Head of caudate nucleus (tissue), 42 donors: Measurements from ENCODE around the gene GLTP.

Experiments
- DNase-seq, 42 donors: peaks; one replicate each; pipeline versions ENCODE4 v3.0.0 to v3.0.0-alpha.2; 2020 to 2021; ENCODE audit warnings: mixed read lengths in 7 of 42
- intact Hi-C: fragments of 100-400 bp; cut with DNase I; formaldehyde crosslinking; loops from one replicate; pipeline ENCODE4 v1.15.0; 2022

GLTP gene

GRCh38 chr12:109830718-109831117 is 49.6 kb downstream of the GLTP start:
- intact Hi-C loops: no loop called here
- DNase-seq: no peak

DNA sequence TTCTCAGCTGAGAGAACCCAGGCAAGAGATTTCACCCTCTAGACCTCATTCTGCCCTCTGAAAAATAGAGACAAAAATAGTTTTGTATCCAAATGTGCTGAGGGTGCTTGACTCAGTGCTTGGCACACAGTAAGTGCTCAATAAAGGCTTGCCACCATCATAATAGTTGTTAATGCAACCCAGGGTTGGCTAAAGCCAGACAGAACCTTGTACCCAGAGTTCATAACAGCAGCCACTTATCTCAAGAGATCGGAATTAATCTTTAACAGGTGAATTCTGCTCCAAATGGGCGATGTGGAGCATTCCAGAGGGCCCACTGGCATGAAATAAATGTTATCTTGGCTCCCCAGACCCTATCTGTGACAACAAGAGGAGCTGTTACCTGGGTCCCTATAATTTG is 50.1 kb downstream of the GLTP start:
- no peak for DNase-seq
- intact Hi-C loops: no loop called here

DNA sequence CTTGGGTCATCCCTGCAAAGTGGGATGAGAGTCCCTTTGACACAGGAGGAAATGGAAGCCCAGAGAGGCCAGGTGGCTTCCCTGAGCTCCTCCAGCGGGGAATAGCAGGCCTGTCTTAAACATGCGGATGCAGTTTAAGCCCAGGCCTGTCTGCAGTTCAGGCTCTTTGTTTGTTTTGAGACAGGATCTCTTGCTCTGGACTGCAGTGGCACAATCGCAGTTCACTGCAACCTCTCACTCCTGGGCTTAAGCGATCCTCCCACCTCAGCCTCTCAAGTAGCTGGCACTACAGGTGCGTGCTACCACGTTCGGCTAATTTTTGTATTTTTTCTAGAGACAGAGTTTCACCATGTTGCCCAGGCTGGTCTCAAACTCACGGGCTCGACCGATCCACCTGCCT is 50.7 kb downstream of the GLTP start:
- intact Hi-C loops: no loop called here
- DNase-seq: no peak

GRCh38 chr12:109828754-109829511 is 51.4 kb downstream of the GLTP start:
- intact Hi-C loops: no loop called here
- no peak for DNase-seq

GRCh38 chr12:109827566-109828550 is 52.5 kb downstream of the GLTP start:
- intact Hi-C loops: no loop called here
- DNase-seq: peak in 38 of 42 donors; percentile 10 to 76 (median 41)

DNA sequence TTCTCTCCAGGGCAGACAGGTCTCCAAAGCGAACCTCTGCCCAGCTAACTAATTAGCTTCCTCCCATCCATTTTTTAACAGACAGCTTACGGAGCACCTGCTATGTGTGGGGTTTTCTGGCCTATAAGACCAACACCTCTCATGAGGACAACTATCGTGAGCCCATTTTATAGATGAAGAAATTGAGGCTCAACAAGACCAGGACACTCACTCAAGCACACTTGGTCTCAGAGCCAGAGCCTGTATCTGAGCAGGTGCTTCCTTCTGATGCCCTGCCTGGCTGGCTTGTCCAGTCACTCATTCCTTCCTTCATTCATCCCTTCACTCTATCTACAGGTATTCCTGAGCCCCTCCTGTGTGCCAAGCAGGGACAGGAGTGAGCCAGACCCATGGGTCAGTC is 53.3 kb downstream of the GLTP start:
- intact Hi-C loops: no loop called here
- DNase-seq: no peak

DNA sequence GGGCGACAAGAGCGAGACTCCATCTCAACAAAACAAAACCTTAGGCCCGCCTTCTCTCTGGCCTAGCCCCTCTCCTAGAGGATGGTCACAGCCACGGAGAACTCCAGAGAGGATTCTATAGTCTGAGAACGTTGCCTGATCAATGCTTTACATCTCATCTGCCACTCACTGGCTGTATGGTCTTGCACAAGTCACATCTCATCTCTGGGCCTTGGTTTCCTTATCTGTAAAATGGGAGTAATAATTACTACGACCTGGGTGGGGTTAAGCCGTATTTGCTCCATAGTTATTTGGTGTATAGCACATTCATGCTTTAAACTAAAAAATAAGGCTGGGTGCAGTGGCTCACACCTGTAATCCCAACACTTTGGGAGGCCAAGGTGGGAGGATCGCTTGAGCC is 55.6 kb downstream of the GLTP start:
- no peak for DNase-seq
- intact Hi-C loops: no loop called here

DNA sequence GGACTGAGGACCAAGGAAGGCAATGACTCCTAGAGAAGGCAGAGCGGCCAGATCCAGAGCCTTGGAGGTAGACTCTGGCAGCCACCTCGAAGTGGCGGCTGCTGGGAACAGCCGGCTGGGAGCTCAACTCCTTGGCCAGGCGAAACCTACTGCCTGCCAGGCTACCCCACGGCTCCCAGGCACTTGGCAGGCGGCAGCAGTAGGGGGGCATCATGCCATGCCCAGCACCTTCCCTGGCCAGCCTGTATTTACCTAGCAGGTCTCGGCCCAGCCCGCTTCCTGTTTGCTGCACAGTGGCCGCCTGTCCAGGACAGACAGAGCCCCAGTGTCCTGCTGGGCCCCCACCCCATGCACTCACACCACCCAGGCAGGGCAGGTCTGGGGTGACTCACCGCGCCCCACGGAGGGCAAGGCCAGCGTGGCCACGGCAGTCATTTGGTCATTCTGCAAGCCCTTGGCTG is 57.4 kb downstream of the GLTP start:
- peak in 18 of 42 donors; percentile 8 to 46 (median 21) for DNase-seq

DNA sequence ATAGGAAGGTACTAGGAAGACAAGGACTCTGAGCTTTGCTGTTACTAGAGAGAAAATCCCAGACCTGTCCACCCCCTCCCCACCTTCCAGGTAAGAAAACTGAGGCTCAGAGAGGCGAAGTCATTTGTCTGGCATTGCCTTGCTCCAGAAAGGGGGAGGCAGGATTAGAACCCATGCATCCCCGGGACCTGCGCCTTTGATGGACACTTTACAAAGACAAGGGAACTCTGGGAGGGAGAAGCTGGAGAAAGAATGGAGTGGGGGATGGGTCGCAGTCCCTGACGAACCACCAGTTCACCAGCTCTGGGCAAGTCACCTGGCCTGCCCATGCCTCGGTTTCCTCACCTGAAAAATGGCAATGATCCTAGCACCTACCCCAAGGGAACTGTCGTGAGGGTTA is 57.9 kb downstream of the GLTP start:
- DNase-seq: no peak
- intact Hi-C loops: no loop called here

More for the DNA sequence above, 57.4 kb downstream of the GLTP start:
- intact Hi-C loops: no loop called here

GRCh38 chr12:109821968-109822367 is 58.4 kb downstream of the GLTP start:
- intact Hi-C loops: no loop called here
- no peak for DNase-seq

DNA sequence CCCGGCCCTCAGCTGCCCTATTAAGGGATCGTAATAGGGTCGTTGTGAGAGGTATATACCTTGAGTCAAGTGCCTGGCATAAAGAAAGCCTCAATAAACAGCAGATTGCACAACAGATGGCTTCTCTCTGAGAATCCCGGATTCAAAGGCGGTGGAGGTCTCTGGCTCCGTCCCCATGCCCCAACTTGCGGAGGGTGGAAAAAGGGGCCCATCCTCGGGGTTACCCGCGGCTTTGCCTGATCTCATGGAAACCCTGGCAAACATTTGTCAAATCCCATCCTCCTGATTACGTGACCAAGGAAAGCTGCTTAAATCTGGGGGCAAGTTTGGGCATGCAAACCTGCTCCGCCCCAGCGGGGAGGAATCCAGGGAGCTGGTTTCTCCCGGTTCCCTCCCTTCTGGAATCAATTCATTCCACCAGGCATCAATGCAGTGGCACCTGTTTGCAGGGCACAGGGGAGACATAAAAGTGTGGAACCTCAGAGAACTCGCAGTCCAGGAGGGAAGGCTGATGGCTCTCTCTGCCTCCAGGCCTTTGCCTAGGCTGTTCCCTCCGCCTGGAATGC is 59.4 kb downstream of the GLTP start:
- DNase-seq: no peak
- intact Hi-C loops: no loop called here

DNA sequence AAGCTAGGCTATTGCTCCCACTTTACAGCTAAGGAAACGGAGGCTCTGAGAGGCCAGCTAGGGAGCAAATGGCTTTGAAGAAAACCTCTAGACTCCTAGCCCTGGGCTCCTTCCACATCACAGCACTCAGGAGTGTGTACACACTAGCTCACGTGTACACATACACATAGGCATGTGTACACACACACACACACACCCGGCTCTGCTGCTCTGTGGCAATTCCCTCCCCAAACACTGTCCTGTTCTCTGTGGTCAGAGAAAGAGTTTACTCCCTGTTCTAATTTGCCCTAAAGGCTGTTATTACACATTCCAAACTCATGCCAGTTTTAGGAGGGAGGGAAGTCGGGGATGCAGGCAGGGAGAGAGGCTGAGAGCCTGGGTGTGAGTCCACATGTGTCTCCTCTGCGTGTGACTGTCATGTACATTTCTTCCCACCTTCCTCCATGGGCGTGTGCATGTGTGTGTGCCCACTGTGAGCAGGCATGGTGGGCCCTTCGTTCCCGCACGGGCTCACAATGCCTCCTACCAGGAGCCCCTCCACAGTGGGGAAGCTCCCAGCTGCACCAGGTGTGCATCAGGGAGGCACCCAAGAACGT is 61.3 kb downstream of the GLTP start:
- no peak for DNase-seq
- intact Hi-C loops: no loop called here

- intact Hi-C loops: no loop called here
Observed at GRCh38 chr12:109818253-109818652, 62.1 kb downstream of the GLTP start.

GRCh38 chr12:109817627-109818231 is 62.6 kb downstream of the GLTP start:
- intact Hi-C loops: no loop called here
- DNase-seq: no peak

More at GRCh38 chr12:109818253-109818652, 62.1 kb downstream of the GLTP start:
- no peak for DNase-seq

DNA sequence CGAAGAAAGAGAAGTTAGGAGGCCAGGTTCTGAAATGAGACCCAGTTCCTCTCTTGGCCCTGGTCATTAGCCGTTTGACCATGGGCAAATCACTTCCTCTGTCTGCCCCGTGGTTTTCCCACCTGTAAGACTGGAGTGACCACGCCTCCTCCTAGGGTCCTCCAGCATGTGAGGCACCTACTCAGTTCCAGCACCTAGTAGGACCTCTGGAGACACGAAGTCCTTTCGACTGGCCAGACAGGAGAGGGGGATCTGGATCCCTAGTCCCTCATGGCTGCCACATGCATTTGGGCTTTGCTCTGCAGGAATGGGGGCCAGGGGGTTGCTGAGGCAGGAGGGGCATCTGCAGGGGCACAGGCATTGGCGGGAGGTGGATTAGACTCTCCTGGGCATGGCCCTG is 63.5 kb downstream of the GLTP start:
- intact Hi-C loops: no loop called here
- DNase-seq: no peak

GRCh38 chr12:109815757-109816617 is 64.4 kb downstream of the GLTP start:
- no peak for DNase-seq
- intact Hi-C loops: no loop called here

- DNase-seq: no peak
- intact Hi-C loops: no loop called here
Observed at GRCh38 chr12:109815225-109815624, 65.1 kb downstream of the GLTP start.

DNA sequence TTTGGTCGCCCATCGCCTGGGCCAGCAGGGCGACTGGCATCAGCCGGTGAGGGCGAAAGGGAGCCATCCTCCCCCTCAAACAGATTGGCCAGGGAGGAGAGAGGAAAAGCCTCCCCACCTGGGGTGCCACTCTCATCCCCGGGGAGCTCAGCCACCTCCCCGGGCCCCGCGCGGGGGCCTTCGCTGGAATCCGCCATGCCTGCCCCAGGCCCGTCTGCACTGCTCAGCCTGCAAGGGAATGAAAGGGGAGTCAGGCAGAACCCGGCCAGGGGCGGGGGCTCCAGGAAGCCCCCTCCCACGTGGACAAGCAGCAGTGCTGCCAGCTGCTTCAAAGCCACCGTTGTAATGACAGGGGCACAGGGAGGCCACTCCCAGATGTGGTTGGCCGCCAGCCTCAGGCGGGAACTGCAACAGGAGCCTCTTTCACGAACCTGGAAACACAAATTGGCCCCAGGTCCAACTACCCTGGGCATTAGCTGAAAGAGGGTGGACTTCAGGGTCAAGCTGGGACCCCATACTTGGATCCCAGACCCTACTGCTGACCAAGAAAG is 65.7 kb downstream of the GLTP start:
- intact Hi-C loops: no loop called here
- no peak for DNase-seq
